T-helper 22 cell (primary cell): Measurements from ENCODE around the gene FAM107B.
A peak's percentile ranks its signal among the peaks of the same experiment; 100 is the strongest.

ENCODE experiments used
- DNase-seq: peaks from one replicate; pipeline ENCODE4 v3.0.0-alpha.2; 2020; ENCODE audit warnings: low read depth

The FAM107B gene

DNA sequence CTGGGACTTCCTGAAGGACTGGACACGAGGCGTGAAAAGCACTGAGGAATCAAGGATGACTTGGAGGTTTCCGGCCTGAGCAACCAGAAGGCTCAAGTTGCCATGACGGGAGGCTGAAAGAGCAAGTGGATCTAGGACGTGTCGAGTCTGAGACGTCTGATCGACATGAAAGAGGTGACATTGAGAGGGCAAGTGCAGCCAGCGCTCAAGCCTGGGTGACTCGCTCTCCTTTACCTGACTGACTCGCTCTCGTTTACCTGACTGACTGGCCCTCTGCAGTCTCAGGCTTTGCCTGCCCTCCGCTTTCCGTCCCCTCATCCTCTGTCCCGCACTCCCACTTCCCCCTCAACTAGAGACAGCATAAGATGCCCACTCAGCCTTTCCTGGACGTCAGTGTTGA, 241.4 kb downstream of the FAM107B start:
- no peak for DNase-seq

- no peak for DNase-seq
Measured at GRCh38 chr10:14532473-14533251, 242.0 kb downstream of the FAM107B start.

DNA sequence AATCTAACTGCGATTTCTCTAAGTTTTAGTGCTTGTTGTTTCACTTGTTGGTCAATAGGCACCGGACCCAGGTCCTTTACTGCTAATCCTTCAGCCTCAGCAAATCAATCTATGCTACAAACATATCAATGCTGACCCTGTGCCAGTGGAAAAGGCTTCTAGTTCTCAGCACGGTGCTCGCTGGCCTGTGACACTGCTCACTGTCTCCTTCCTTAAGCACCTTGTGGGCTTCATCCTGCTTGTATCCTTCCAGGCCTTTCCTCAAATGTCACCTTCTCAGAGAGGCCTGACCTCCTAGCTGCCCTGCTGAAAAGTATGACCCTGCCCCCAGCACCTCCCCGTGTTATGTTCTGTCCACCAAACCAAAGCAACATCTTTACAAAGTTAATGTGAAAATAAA, 242.7 kb downstream of the FAM107B start:
- DNase-seq, result no peak

DNA sequence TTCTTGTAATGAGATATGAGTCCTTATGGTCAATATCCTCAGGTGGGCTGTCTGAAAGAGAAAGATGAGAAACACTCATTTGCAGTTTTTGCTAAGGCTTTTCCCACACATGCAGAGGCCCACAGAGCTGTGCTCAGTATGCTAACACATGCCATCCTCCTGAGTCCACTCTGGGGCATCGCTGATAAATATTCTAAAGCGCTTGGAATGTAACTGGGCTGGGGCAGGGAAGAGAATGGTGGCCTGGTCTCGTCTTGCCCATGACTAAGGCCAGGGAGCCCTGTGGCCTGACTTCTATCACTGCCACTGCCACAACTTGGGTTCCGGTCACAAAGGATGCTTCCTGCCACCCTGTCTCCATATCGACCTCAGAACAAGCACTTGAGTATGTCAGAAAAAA, 244.2 kb downstream of the FAM107B start:
- no peak for DNase-seq

GRCh38 chr10:14529351-14529750, 245.3 kb downstream of the FAM107B start:
- DNase-seq, result no peak

GRCh38 chr10:14528450-14528849, 246.2 kb downstream of the FAM107B start:
- no peak for DNase-seq

DNA sequence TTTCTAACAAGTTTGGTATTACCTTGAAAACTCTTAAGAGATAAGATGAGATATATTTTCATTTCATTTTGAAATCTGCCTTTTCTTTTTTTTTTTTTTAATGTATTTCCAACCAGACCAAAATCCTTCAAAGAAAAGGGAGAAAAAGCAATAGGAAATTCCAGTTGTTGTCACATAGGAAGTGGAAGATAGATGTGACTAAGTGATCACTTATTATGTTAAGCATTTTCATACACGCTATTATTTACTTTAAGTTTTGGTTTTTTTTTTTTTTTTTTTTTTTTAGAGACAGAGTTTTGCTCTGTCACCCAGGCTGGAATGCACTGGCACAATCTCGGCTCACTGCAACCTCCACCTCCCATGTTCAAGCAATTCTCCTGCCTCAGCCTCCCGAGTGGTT, 246.8 kb downstream of the FAM107B start:
- DNase-seq, result no peak

- no peak for DNase-seq
Measured at GRCh38 chr10:14527134-14527844, 247.4 kb downstream of the FAM107B start.

- DNase-seq, result no peak
Measured at GRCh38 chr10:14526326-14526725, 248.4 kb downstream of the FAM107B start.

GRCh38 chr10:14524691-14525324, 249.9 kb downstream of the FAM107B start:
- no peak for DNase-seq

DNA sequence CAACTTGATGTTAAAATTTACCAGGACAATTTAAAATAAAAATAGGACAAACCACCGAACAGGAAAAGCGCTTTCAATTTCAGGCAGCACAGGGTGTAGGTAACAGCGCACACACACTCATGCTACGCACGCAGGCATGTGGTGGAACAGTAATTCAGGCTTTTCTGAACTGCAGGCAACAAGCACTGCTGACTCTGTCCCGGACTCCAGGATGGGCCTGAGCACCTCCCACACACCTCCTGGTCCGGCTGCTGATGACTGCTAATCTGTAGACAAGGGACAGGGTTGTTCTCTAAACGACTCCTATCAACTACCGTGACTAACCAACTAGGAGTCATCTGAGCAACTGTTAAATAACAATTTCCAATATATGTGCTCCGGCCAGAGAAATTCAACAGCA, 251.4 kb downstream of the FAM107B start:
- DNase-seq, result no peak

DNA sequence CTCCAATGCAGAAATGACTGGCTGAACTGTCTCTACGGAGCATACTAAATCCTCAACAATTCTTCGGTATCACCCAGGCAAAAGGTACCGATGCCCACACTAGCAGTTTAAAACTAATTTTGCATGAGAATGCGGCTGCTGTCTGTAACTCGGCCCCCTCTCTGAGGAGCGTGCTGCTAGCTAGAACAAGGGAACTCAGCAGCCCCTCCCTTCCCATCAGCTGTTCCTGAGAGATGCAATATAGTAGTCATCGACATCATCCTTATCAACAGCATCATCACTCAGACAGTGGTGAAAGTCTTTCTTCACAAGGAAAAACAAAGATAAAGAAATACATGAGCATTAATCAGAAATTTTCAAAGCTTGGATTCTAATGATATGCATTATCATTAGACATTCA, 254.9 kb downstream of the FAM107B start:
- DNase-seq, result no peak

DNA sequence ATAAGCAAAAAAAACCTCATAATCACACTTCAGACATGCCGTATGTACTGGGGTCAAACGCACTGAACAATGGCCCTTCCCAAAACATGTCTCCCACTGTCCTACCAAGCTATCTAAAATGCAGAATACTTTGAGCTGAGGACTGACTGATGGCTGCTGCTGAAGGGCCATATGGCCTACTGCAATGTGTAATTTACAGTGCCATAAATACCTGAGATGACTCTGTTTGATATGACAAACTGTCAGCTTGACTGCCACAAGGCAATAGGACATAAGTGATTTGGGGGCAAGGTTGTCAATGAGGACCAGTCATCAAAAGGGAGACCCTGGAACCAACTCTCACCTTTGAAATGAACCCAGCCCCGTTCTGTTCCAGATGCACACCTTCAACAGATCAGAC, 256.5 kb downstream of the FAM107B start:
- no peak for DNase-seq

DNA sequence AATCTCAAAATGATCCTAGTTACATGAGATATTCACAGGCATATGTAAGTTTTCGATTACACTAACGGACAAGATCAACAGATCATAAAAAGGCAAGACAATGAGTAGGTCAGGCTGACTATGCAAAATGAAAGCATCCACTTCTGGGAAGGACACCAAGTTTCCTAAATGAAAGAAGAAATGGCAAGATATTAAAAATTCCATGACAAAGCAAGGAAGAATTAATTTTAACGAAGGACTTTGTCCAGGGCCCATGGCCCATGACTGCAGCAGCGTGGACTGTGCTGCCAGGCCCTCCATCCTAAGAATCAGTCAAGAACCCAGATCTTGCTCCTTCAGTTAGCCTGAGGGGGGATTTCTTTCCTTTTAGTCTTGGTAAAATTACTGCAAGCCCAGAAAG, 261.6 kb downstream of the FAM107B start:
- DNase-seq, result no peak

DNA sequence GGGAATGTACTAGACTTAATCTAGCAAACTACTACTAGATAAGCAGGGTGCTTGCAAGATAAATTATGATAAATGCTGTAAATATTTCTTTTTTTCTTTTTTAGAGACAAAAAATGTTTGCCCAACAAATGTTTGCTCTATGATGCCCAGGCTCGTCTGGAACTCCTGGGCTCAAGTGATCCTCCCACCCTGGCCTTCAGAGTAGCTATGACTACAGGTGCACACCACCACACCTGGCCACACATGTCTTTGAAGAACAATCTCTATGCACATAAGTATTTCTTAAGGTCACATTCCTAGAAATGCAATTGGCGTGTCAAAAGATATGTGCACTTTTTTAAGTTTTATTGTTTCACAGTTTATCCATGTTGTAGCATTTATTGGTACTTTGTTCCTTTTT, 264.4 kb downstream of the FAM107B start:
- DNase-seq, result no peak

DNA sequence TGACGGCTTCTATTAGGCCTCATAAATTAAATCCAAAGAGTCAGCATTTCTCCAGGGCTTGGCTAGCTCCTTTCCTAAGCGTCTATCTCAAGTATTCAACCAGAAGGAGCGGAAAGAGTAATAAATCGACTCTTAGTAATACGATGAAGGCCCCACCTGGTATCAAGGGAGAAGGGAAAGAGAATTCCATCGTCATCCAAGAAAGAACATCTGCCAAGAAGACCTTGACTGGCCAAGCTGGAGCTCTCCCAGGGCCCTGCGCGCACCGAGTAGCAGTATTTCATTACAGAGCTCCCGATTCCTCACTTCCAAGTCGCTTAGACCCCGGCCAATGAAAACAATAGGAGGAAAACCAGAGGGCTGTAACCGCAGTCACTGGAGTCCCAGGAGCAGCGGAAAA, 266.0 kb downstream of the FAM107B start:
- DNase-seq, result no peak

- no peak for DNase-seq
Measured at GRCh38 chr10:14507781-14508180, 266.9 kb downstream of the FAM107B start.

- peak; percentile 54 for DNase-seq
Measured at GRCh38 chr10:14507176-14507575, 267.5 kb downstream of the FAM107B start.

GRCh38 chr10:14502431-14502830, 272.3 kb downstream of the FAM107B start:
- no peak for DNase-seq

DNA sequence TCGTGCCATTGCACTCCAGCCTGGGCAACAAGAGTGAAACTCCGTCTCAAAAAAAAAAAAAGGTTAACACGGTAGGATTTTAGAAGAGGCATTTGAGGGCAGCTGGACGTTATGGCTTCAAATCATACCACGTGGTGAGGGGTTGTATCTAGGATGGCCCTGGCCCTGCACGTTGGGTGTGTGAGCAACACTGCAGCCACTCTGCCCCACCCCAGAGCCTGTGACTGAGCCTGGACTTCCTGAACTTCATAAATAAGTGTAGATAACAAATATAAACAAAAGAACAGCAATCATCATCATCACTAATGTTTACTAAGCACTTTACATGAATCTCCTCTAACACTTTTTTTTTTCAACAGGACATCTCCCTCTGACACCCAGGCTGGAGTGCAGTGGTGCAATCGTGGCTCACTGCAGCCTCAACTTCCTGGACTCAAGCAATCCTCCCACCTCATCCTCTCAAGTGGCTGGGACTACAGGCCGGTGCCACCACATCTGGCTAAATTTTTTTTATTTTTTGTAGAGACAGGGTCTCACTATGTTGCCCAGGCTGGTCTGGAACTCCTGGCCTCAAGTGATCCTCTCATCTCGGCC, 274.4 kb downstream of the FAM107B start:
- DNase-seq, result no peak

GRCh38 chr10:14499601-14499904, 275.1 kb downstream of the FAM107B start:
- no peak for DNase-seq

- no peak for DNase-seq
Measured at GRCh38 chr10:14498326-14498725, 276.4 kb downstream of the FAM107B start.

- no peak for DNase-seq
Measured at GRCh38 chr10:14491811-14492210, 282.9 kb downstream of the FAM107B start.
